Tibial nerve (tissue), 4 donors: ENCODE data around the gene UPK2. TPM values are rescaled to one million over a fixed set of nuclear protein-coding genes. Genes with fewer than 3 reads are reported as not detected.

Source experiments
- DNase-seq, 2 donors: peaks; one replicate each; pipeline ENCODE4 v3.0.0-alpha.2; 2019; ENCODE audit warnings: low spot score in 2 of 2
- H3K27ac ChIP-seq, 4 donors: fragments of 200-600 bp; sonication (generic) in 3 of 4; one replicate each; pipeline ENCODE4 v1.5.1; 2017 to 2019; ENCODE audit warnings: mild to moderate bottlenecking in 1 of 4
- H3K27me3 ChIP-seq, 2 donors: fragments of 200-600 bp; sonication (generic) in 1 of 2; one replicate each; pipeline versions ENCODE4 v1.5.1 to v1.6.0; 2017 to 2019
- H3K36me3 ChIP-seq, 3 donors: fragments of 200-600 bp; sonication (generic); one replicate each; pipeline ENCODE4 v1.5.1; 2018 to 2019
- H3K4me1 ChIP-seq, 4 donors: fragments of 200-600 bp; sonication (generic) in 3 of 4; one replicate each; pipeline ENCODE4 v1.5.1; 2017 to 2019
- H3K4me3 ChIP-seq, 4 donors: fragments of 200-600 bp; sonication (generic) in 3 of 4; one replicate each; pipeline ENCODE4 v1.5.1; 2017 to 2019; ENCODE audit warnings: mild to moderate bottlenecking in 1 of 4, moderate library complexity in 1 of 4
- H3K9me3 ChIP-seq, 4 donors: fragments of 200-600 bp; sonication (generic) in 3 of 4; one replicate each; pipeline ENCODE4 v1.5.1; 2017 to 2019
- EP300 ChIP-seq, 2 donors: sonication (generic); formaldehyde crosslinking; IDR thresholded peaks; one replicate each; pipeline ENCODE4 v1.6.1; 2017; ENCODE audit warnings: antibody characterized with exemption in 2 of 2, mild to moderate bottlenecking in 1 of 2
- POLR2A ChIP-seq, 2 donors: fragments of 450-650 bp; IDR thresholded peaks; one replicate each; pipeline ENCODE4 v1.6.1; 2017; ENCODE audit warnings: antibody characterized with exemption in 2 of 2, mild to moderate bottlenecking in 2 of 2, moderate library complexity in 2 of 2
- WGBS, 2 donors: methylation state at CpG; one replicate each; pipeline ENCODE4 v1.1.5; 2018; 5-methylcytosine and 5-hydroxymethylcytosine counted together
- total RNA-seq, 4 donors: library from RNA; depleted of rRNA; stranded (reverse); fragments of >200 nt; gene quantifications; one replicate each; pipeline ENCODE4 v1.1.0, GENCODE V29; 2016
- TF ChIP-seq, protein P1 (sequence below), 5 experiments: fragments of 200-600 bp in 3 of 5; fragments of 450-650 bp in 2 of 5; sonication (generic) in 3 of 5; IDR thresholded peaks; one replicate each; pipeline ENCODE4 v1.5.1; 2016 to 2019; ENCODE audit warnings: antibody characterized with exemption in 5 of 5, mild to moderate bottlenecking in 3 of 5, moderate library complexity in 2 of 5

Gene UPK2
- total RNA-seq, 4 donors from 2014 or later = not detected

DNA sequence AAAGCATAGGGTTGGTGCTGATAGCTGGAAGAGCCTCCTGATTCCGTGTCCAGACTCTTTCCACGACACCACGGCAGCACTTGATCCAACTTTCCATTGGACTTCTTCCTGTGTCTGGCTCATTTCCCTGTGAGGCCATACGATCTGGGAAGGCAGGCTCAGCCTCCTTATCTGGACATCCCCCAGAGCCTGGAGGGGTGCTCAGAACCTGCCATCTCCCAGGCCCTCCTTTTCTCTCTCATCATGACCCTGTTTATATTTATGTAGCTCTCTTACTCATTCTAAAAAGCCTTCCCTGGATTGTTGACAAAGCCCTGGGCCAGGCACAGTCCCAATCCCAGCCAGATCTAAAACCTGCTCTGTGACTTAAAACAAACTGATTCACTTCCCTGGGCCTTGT, 22.6 kb upstream of the UPK2 start:
- H3K4me1 ChIP-seq = peaks cover 0 to 21% (median 10%) of the 10 kb centered on the region in 4 donors
- WGBS, 2 donors = 13 to 22% methylated on average over 4 of the region's 4 CpGs
- H3K27me3 ChIP-seq = no peaks in the 10 kb centered on the region
- H3K36me3 ChIP-seq = no peaks in the 10 kb centered on the region
- TF ChIP-seq, protein P1, sequence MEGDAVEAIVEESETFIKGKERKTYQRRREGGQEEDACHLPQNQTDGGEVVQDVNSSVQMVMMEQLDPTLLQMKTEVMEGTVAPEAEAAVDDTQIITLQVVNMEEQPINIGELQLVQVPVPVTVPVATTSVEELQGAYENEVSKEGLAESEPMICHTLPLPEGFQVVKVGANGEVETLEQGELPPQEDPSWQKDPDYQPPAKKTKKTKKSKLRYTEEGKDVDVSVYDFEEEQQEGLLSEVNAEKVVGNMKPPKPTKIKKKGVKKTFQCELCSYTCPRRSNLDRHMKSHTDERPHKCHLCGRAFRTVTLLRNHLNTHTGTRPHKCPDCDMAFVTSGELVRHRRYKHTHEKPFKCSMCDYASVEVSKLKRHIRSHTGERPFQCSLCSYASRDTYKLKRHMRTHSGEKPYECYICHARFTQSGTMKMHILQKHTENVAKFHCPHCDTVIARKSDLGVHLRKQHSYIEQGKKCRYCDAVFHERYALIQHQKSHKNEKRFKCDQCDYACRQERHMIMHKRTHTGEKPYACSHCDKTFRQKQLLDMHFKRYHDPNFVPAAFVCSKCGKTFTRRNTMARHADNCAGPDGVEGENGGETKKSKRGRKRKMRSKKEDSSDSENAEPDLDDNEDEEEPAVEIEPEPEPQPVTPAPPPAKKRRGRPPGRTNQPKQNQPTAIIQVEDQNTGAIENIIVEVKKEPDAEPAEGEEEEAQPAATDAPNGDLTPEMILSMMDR (IDR thresholded peaks at IDR 0.05) = no peak
- no peak for TF ChIP-seq POLR2A (IDR thresholded peaks at IDR 0.05)
- TF ChIP-seq EP300 (IDR thresholded peaks at IDR 0.05) = no peak
- peak overlapping the region in 1 of 4 donors; percentile 49 for H3K27ac ChIP-seq
- DNase-seq = no peak
- H3K4me3 ChIP-seq = no peak overlapping the region
- no peaks in the 10 kb centered on the region for H3K9me3 ChIP-seq

DNA sequence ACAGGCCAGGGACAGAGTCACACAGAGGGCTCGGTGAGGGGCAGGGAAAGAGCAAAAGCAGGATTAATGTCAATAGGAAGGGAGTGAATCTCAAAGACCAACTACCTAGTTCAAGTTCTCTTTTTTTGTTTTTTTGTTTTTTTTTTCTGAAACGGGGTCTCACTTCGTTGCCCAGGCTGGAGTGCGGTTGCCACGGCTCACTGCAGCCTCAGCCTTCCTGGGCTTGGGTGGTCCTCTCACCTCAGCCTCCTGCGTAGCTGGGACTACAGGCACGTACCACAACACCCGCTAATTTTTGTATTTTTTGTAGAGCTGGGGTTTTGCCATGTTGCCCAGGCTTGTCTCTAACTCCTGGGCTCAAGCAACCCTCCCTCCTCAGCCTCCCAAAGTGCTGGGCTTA, 20.7 kb upstream of the UPK2 start:
- no peaks in the 10 kb centered on the region for H3K27me3 ChIP-seq
- no peak overlapping the region for H3K27ac ChIP-seq
- no peak overlapping the region for H3K4me3 ChIP-seq
- WGBS, 2 donors = 82 to 85% methylated on average over 8 of the region's 8 CpGs
- DNase-seq = no peak
- H3K36me3 ChIP-seq = no peaks in the 10 kb centered on the region
- no peak for TF ChIP-seq EP300 (IDR thresholded peaks at IDR 0.05)
- TF ChIP-seq, protein P1 (IDR thresholded peaks at IDR 0.05) = no peak
- no peak for TF ChIP-seq POLR2A (IDR thresholded peaks at IDR 0.05)
- H3K4me1 ChIP-seq = peaks cover 0 to 12% (median 3%) of the 10 kb centered on the region in 4 donors
- no peaks in the 10 kb centered on the region for H3K9me3 ChIP-seq

DNA sequence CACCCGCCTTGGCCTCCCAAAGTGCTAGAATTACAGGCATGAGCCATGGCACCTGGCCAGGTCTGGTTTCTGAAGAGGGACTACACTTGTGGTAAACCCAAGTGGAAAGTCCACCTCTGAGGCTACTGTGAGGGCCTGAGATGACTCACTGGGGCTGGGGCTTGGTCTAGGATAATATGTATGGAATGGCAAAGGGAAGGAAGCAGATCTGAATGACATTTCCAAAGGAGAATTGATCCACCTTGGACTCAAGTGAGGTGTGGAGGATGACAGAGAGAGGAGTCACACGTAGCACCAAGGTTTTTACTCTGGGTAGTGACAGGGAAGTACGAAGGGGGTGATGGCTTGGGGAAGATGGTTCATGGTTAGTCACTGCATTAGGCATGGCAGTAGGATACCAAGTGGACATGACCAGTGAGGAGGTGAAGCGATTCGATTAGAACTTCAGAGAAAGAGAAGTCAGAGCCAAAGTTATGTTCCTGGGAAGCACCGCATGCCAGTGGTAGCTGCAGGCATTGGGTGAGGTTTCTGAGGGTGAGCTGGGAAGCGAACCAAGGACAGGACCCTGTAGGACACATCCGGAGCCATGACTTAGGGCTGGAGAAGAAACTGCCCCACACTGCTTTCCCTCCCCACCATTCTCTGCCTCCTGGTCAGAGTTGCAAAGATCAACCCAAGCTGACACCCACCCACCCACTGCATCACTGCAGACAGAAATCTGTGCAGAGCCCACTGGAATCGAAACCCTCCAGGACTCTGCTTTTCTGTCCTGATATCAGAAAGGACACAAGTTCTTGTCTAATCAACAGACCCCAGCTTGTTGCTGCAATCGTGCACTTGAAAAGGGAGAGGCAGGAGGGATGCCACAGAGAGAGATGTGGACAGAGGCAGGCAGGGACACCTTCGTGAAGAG, 17.4 kb upstream of the UPK2 start:
- no peaks in the 10 kb centered on the region for H3K36me3 ChIP-seq
- 71% methylated on average over 11 of the region's 11 CpGs for WGBS, 2 donors
- no peaks in the 10 kb centered on the region for H3K4me1 ChIP-seq

DNA sequence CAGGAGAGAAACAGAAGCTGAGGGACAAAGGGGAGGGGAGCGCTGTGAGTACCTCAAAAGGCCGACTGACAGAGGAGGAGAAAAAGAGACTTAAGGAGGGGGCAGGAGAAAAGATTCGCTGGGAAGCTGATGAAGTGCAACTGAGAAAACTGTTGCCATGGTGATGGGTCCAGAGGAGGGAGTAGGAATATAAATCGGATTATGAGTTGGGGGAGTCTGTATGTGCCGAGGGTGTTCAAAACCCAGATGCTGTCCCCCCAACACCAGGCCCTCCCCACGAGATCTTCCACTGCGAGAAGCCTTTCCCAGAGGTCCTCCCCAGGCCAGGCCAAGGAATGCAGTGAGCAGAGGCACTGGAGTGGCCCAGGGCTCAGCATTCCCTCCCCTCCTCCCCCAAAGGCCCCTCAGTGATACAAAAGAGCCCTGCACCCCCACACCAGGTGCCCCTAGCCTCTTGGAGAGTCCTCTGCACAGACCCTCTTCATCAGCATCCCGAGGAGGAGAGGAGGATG, 16.6 kb upstream of the UPK2 start:
- TF ChIP-seq, protein P1 (IDR thresholded peaks at IDR 0.05) = no peak
- TF ChIP-seq EP300 (IDR thresholded peaks at IDR 0.05) (no peak), POLR2A (IDR thresholded peaks at IDR 0.05) (no peak)
- WGBS, 2 donors = 54 to 66% methylated on average over 8 of the region's 8 CpGs

More for the DNA sequence above, 17.4 kb upstream of the UPK2 start:
- DNase-seq = no peak
- TF ChIP-seq POLR2A (IDR thresholded peaks at IDR 0.05) = no peak
- TF ChIP-seq, protein P1 (IDR thresholded peaks at IDR 0.05) = no peak
- TF ChIP-seq EP300 (IDR thresholded peaks at IDR 0.05) = no peak
- H3K4me3 ChIP-seq = no peak overlapping the region
- H3K9me3 ChIP-seq = no peaks in the 10 kb centered on the region
- H3K27me3 ChIP-seq = no peaks in the 10 kb centered on the region
- H3K27ac ChIP-seq = no peak overlapping the region

DNA sequence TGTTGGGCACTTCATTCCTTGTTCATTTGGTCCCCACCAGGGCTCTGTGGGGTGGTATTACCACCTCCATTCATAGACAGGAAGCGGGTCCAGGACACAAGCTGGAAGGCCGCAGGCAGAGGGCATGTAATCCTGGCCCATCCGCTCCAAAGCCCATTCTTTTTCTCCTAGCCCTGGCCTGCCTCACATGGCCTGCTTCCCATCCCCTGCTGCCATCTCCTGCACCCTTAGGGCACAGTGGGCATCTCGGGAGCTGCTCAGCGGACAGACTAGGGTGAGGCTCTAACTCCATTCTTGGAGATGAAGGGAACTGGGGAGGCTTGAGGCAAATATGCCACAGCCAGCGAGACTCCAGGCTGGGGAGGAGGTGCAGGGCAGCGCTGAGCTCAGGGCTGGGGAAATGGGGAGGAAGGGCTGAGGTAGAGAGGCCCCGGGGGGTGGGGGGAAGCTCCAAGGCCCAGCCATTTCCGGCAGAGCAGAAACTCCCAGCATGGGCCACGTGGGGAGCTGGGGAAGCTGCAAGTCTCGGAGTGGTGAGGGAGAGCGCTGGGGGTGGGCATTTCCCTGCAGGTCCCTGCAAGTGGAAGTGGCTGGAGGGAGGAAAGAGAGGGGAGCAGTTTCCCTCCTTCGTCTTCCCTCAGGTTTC, 16.0 kb upstream of the UPK2 start:
- H3K4me3 ChIP-seq = no peak overlapping the region
- H3K36me3 ChIP-seq = no peaks in the 10 kb centered on the region
- DNase-seq = no peak
- H3K4me1 ChIP-seq = no peaks in the 10 kb centered on the region
- no peak overlapping the region for H3K27ac ChIP-seq
- 40 to 44% methylated on average over 13 of the region's 13 CpGs for WGBS, 2 donors
- H3K9me3 ChIP-seq = no peaks in the 10 kb centered on the region
- TF ChIP-seq POLR2A (IDR thresholded peaks at IDR 0.05) = no peak
- no peaks in the 10 kb centered on the region for H3K27me3 ChIP-seq

More for the DNA sequence above, 16.6 kb upstream of the UPK2 start:
- Histone ChIP-seq H3K4me3 (no peak overlapping the region), H3K4me1 (no peaks in the 10 kb centered on the region), H3K27ac (no peak overlapping the region), H3K36me3 (no peaks in the 10 kb centered on the region), H3K9me3 (no peaks in the 10 kb centered on the region), H3K27me3 (no peaks in the 10 kb centered on the region)
- no peak for DNase-seq
